Measurements from ENCODE around the gene NTRK1.

The NTRK1 gene

GRCh38 chr1:156858959-156859522, 1.6 kb upstream of the NTRK1 start, which contains the start of gene INSRR:
Gene INSRR (minus strand): TSS chr1:156859117. CDS start chr1:156858621, 496 bp downstream.
- no peak for DNase-seq

- DNase-seq: no peak
These were observed 1.0 kb upstream of the NTRK1 start for GRCh38 chr1:156859523-156860112.

- DNase-seq: peak; percentile 51
These were observed 495 bp upstream of the NTRK1 start for GRCh38 chr1:156860113-156860627.

- no peak for DNase-seq
These were observed 1.9 kb downstream of the NTRK1 start for GRCh38 chr1:156862584-156862983.

GRCh38 chr1:156862997-156863599, 2.4 kb downstream of the NTRK1 start:
- no peak for DNase-seq

GRCh38 chr1:156863631-156864030, 3.0 kb downstream of the NTRK1 start:
- no peak for DNase-seq

GRCh38 chr1:156864796-156865195, 4.1 kb downstream of the NTRK1 start:
- no peak for DNase-seq

GRCh38 chr1:156865258-156865657, 4.6 kb downstream of the NTRK1 start:
- no peak for DNase-seq

GRCh38 chr1:156865865-156866248, 5.2 kb downstream of the NTRK1 start:
- no peak for DNase-seq

- no peak for DNase-seq
These were observed 5.7 kb downstream of the NTRK1 start for GRCh38 chr1:156866249-156866909.

- no peak for DNase-seq
These were observed 7.7 kb downstream of the NTRK1 start for GRCh38 chr1:156868341-156868740.

- DNase-seq: no peak
These were observed 8.8 kb downstream of the NTRK1 start for GRCh38 chr1:156869455-156869854.

GRCh38 chr1:156873659-156874058, 13.0 kb downstream of the NTRK1 start:
- DNase-seq: no peak

GRCh38 chr1:156874142-156874541, 13.5 kb downstream of the NTRK1 start:
- no peak for DNase-seq

- DNase-seq: no peak
These were observed 14.1 kb downstream of the NTRK1 start for GRCh38 chr1:156874572-156875340.

- DNase-seq: no peak
These were observed 14.6 kb downstream of the NTRK1 start for GRCh38 chr1:156875341-156875615.

GRCh38 chr1:156876281-156876680, 15.6 kb downstream of the NTRK1 start:
- no peak for DNase-seq

GRCh38 chr1:156877433-156878170, 16.9 kb downstream of the NTRK1 start:
- DNase-seq: no peak

- no peak for DNase-seq
These were observed 19.2 kb downstream of the NTRK1 start for GRCh38 chr1:156879876-156880275.

- DNase-seq: no peak
These were observed 19.8 kb downstream of the NTRK1 start for GRCh38 chr1:156880473-156880872.

- no peak for DNase-seq
These were observed 20.4 kb downstream of the NTRK1 start for GRCh38 chr1:156881101-156881500.

GRCh38 chr1:156881663-156882062, 21.0 kb downstream of the NTRK1 start:
- DNase-seq: no peak

All from T-helper 9 cell (primary cell).